H1 (cell line): ENCODE measurements around the gene CELSR1. TPM values are rescaled to one million over a fixed set of nuclear protein-coding genes. Genes with fewer than 3 reads are reported as not detected.

ENCODE experiments used
- ATF3 ChIP-seq: IDR thresholded peaks from 2 replicates; pipeline ENCODE4 v1.6.1; 2011; ENCODE audit warnings: low read depth, mild to moderate bottlenecking, low read length; ENCODE audit not compliant: insufficient read depth
- CHD7 ChIP-seq: fragments of 300-600 bp; sonication (generic); IDR thresholded peaks from 2 replicates; pipeline ENCODE4 v1.7.1; 2012; ENCODE audit warnings: low read length, moderate library complexity, mild to moderate bottlenecking, inconsistent platforms; ENCODE audit not compliant: insufficient replicate concordance
- EP300 ChIP-seq, 2 experiments: IDR thresholded peaks; 1 replicate in 1 of 2; 2 replicates in 1 of 2; pipeline ENCODE4 v1.6.1; 2011 to 2012; ENCODE audit warnings: low read depth in 2 of 2, low read length in 2 of 2, mild to moderate bottlenecking in 2 of 2, borderline replicate concordance in 1 of 2, inconsistent platforms in 1 of 2, moderate library complexity in 1 of 2
- GTF2F1 ChIP-seq: IDR thresholded peaks from 2 replicates; pipeline ENCODE4 v1.6.1; 2012; ENCODE audit warnings: low read depth, low read length, improper control_type of control experiment, borderline replicate concordance
- JUN ChIP-seq: IDR thresholded peaks from 2 replicates; pipeline ENCODE4 v1.6.1; 2011; ENCODE audit warnings: low read depth, mild to moderate bottlenecking, improper control_type of control experiment, low read length
- KDM5A ChIP-seq: fragments of 200-600 bp; IDR thresholded peaks from 2 replicates; pipeline ENCODE4 v1.7.1; 2012; ENCODE audit warnings: mild to moderate bottlenecking, low read length, inconsistent platforms, mixed read lengths
- SAP30 ChIP-seq: fragments of 300-600 bp; sonication (generic); IDR thresholded peaks from 2 replicates; pipeline ENCODE4 v1.7.1; 2012; ENCODE audit warnings: low read length, moderate library complexity, mild to moderate bottlenecking, inconsistent platforms; ENCODE audit not compliant: insufficient read depth, insufficient replicate concordance
- SP2 ChIP-seq: IDR thresholded peaks from 2 replicates; pipeline ENCODE4 v1.6.1; 2012; ENCODE audit warnings: mild to moderate bottlenecking, low read length, inconsistent platforms
- TBP ChIP-seq: IDR thresholded peaks from 2 replicates; pipeline ENCODE4 v1.6.1; 2011; ENCODE audit warnings: low read depth, low read length, improper control_type of control experiment
- polyA plus RNA-seq, 7 experiments: library from polyadenylated mRNA; depleted of rRNA in 3 of 7; stranded (reverse) in 5 of 7; unstranded in 2 of 7; fragments of >200 nt in 5 of 7; fragments of 200-250 nt in 2 of 7; gene quantifications; 1 replicate in 5 of 7; 2 replicates in 1 of 7; 4 replicates in 1 of 7; pipeline versions ENCODE4 v1.2.1 to v1.2.3, GENCODE V29; 2011 to 2013; ENCODE audit warnings: missing spikeins in 2 of 7, mixed read lengths in 2 of 7
- total RNA-seq: library from RNA; stranded (reverse); fragmentation: NEBNext Ultra II Directional; extraction: Animal tissue kit (Norgen Biotek cat#: 25700); gene quantifications from 2 replicates; pipeline ENCODE4 v1.2.1, GENCODE V29; 2021

Gene CELSR1
- total and polyA plus RNA-seq, 2 of the 8 experiments (the other 6 are each of a cell fraction or from before 2014, with no cell fraction given), result 9.0 to 12.4 TPM

DNA sequence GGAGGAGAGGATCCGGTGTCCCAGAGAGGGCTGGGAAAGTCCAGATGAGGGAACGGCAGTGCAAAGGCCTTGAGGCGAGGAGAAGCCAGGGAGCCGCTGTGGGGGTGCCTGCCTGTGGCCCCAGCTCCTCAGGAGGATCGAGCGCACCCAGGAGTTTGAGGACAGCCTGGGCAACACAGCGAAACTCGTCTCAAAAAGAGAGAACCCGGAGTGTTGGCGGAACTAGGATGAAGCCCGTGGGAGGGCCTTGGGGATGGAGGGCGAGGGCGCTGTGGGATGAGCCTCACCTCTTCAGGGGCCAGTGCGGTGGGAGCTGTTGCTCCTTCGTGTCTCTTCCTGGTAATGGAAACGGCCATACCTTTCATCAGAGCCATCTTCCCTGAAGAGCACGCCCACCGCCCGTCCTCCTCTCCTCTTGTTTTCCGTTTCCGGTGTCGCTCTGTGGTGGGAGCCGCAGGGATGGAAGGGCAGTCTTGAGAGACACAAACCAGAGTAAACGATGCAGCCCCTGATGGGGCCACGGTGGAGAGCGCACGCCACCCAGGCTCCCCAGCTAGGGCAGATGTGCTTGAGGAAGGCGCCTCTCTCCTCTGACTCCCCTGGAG, 186.2 kb downstream of the CELSR1 start (continued):
- TF ChIP-seq EP300 (IDR thresholded peaks at IDR 0.05; ENCODE audit: borderline replicate concordance in 1 of 2, low read depth in 2 of 2, low read length in 2 of 2) (no peak), KDM5A (no peak), GTF2F1 (no peak), JUN (no peak), ATF3 (no peak), CHD7 (no peak), SAP30 (no peak), SP2 (no peak), TBP (no peak)
